Fibroblast of lung (primary cell): ENCODE measurements around the gene PLEKHA4.

Experiments used
- CTCF ChIP-seq, 2 donors: IDR thresholded peaks in 1 of 2; conservative IDR thresholded peaks in 1 of 2; 1 replicate in 1 of 2; 2 replicates in 1 of 2; pipeline ENCODE4 v1.5.1; 2011 to 2012; ENCODE audit warnings: low read length in 2 of 2, control low read depth in 1 of 2, inconsistent platforms in 1 of 2, low read depth in 1 of 2, mild to moderate bottlenecking in 1 of 2
- EZH2 ChIP-seq: IDR thresholded peaks from 2 replicates; pipeline ENCODE4 v1.5.1; 2012; ENCODE audit warnings: low read length, control low read depth, mild to moderate bottlenecking; ENCODE audit errors: missing control alignments

GRCh38 chr19:48806518-48806817 is 61.9 kb downstream of the PLEKHA4 start:
- TF ChIP-seq CTCF (conservative IDR thresholded peaks at IDR 0.05 in 1 of 2, IDR thresholded peaks at IDR 0.05 in 1 of 2; ENCODE audit: low read depth in 1 of 2, low read length in 2 of 2) (no peak), EZH2 (no peak)
